SK-N-SH treated with all-trans-retinoic acid at 6 μM for 48 hours (cell line): ENCODE results near the gene LRPPRC.

Experiments used
- ARNTL ChIP-seq: fragments of 450-650 bp; formaldehyde crosslinking; IDR thresholded peaks from 2 replicates; pipeline ENCODE4 v1.5.0; 2020; ENCODE audit warnings: low read depth, mild to moderate bottlenecking, moderate library complexity, borderline replicate concordance
- CSDC2 ChIP-seq: fragments of 250-450 bp; sonication (Bioruptor Pico); IDR thresholded peaks from 2 replicates; pipeline ENCODE4 v1.5.0; 2020; ENCODE audit warnings: mild to moderate bottlenecking, moderate library complexity
- ESRRG ChIP-seq: fragments of 250-450 bp; sonication (Bioruptor Pico); IDR thresholded peaks from 2 replicates; pipeline ENCODE4 v1.6.1; 2021; ENCODE audit warnings: mild to moderate bottlenecking
- ISL1 ChIP-seq: fragments of 250-450 bp; sonication (Bioruptor Pico); IDR thresholded peaks from 2 replicates; pipeline ENCODE4 v2.1.2; 2022; ENCODE audit warnings: mild to moderate bottlenecking, moderate library complexity
- PPARA ChIP-seq: fragments of 250-450 bp; sonication (Bioruptor Pico); IDR thresholded peaks from 2 replicates; pipeline ENCODE4 v1.5.0; 2020; ENCODE audit warnings: mild to moderate bottlenecking, borderline replicate concordance
- RARB ChIP-seq: fragments of 250-450 bp; sonication (Bioruptor Pico); IDR thresholded peaks from 2 replicates; pipeline ENCODE4 v1.8.0; 2021; ENCODE audit warnings: mild to moderate bottlenecking, moderate library complexity
- ZNF565 ChIP-seq: fragments of 450-650 bp; formaldehyde crosslinking; conservative IDR thresholded peaks from 2 replicates; pipeline ENCODE4 v1.5.0; 2020; ENCODE audit warnings: low read depth, mild to moderate bottlenecking, moderate library complexity
- TF ChIP-seq, protein P1 (sequence below): fragments of 250-450 bp; sonication (Bioruptor Pico); IDR thresholded peaks from 2 replicates; pipeline ENCODE4 v1.8.0; 2020; ENCODE audit warnings: mild to moderate bottlenecking, moderate library complexity, borderline replicate concordance
- TF ChIP-seq, protein P2 (sequence below): fragments of 250-450 bp; sonication (Bioruptor Pico); IDR thresholded peaks from 2 replicates; pipeline ENCODE4 v1.5.1; 2021; ENCODE audit warnings: mild to moderate bottlenecking, moderate library complexity
- TF ChIP-seq, protein P3 (sequence below): fragments of 250-450 bp; sonication (Bioruptor Pico); IDR thresholded peaks from 2 replicates; pipeline ENCODE4 v1.5.1; 2020; ENCODE audit warnings: low read depth, mild to moderate bottlenecking, moderate library complexity

DNA sequence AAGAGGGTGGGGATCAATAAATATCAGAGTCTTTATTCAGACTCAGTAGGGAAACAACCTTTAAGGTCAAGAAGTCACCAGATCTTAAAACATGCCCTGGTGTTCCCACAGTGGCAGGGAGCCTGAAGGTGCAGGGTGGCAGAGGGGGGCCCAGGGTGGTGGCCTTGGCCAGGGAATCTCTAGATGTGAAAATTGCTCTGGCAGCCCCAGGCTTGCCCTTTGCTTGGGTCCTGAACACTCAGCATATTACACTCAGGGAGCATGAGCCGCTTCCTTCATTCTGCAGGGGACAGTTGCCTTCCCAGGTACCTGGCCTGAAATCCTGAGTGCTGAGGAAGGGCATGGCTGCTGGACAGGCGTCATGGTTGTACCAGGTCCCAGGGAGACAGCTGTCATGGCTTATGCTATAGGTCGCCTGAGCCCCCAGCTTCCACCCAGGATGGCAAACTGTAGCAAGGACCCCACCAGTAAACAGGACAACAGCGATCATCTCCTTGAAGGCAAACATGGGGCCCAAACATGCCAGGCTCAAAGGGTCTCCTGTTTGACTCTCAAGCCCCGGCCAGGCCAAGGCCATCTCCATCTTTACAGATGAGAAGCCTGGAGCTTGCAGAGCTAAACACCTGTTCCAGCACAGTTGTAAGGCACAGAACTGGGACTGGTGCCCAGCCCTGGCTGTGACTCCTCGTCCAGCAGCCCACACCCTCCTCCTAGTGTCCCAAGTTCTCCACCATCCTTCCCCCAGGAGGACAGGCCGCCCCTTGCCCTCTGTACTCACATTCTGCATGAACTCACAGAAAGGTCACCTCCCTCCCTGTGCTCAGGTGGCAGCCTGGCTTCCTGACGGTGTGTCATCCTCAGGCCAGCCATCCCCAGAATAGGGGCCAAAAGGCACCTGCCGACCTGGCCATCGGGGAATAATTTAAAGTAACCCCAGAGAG, 142.4 kb downstream of the LRPPRC start:
- TF ChIP-seq, protein P1, sequence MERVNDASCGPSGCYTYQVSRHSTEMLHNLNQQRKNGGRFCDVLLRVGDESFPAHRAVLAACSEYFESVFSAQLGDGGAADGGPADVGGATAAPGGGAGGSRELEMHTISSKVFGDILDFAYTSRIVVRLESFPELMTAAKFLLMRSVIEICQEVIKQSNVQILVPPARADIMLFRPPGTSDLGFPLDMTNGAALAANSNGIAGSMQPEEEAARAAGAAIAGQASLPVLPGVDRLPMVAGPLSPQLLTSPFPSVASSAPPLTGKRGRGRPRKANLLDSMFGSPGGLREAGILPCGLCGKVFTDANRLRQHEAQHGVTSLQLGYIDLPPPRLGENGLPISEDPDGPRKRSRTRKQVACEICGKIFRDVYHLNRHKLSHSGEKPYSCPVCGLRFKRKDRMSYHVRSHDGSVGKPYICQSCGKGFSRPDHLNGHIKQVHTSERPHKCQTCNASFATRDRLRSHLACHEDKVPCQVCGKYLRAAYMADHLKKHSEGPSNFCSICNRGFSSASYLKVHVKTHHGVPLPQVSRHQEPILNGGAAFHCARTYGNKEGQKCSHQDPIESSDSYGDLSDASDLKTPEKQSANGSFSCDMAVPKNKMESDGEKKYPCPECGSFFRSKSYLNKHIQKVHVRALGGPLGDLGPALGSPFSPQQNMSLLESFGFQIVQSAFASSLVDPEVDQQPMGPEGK: no peak
- no peak for TF ChIP-seq PPARA (CRISPR knock-in tag)
- no peak for TF ChIP-seq RARB (CRISPR knock-in tag)
- TF ChIP-seq, protein P2, sequence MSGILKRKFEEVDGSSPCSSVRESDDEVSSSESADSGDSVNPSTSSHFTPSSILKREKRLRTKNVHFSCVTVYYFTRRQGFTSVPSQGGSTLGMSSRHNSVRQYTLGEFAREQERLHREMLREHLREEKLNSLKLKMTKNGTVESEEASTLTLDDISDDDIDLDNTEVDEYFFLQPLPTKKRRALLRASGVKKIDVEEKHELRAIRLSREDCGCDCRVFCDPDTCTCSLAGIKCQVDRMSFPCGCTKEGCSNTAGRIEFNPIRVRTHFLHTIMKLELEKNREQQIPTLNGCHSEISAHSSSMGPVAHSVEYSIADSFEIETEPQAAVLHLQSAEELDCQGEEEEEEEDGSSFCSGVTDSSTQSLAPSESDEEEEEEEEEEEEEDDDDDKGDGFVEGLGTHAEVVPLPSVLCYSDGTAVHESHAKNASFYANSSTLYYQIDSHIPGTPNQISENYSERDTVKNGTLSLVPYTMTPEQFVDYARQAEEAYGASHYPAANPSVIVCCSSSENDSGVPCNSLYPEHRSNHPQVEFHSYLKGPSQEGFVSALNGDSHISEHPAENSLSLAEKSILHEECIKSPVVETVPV (CRISPR knock-in tag): no peak
- TF ChIP-seq, protein P3, sequence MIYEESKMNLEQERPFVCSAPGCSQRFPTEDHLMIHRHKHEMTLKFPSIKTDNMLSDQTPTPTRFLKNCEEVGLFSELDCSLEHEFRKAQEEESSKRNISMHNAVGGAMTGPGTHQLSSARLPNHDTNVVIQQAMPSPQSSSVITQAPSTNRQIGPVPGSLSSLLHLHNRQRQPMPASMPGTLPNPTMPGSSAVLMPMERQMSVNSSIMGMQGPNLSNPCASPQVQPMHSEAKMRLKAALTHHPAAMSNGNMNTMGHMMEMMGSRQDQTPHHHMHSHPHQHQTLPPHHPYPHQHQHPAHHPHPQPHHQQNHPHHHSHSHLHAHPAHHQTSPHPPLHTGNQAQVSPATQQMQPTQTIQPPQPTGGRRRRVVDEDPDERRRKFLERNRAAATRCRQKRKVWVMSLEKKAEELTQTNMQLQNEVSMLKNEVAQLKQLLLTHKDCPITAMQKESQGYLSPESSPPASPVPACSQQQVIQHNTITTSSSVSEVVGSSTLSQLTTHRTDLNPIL: no peak
- no peak for TF ChIP-seq ARNTL (CRISPR knock-in tag)
- no peak for TF ChIP-seq ESRRG (CRISPR knock-in tag)
- no peak for TF ChIP-seq ISL1 (CRISPR knock-in tag)
- no peak for TF ChIP-seq ZNF565
- no peak for TF ChIP-seq CSDC2
